IPS-20b (cell line): Measurements from ENCODE around the gene CC2D1A.

Experiments
- H3K27ac ChIP-seq: one replicate; pipeline ENCODE4 v1.5.1; 2013; ENCODE audit warnings: low read length
- H3K27me3 ChIP-seq: 2 replicates; pipeline ENCODE4 v1.6.1; 2013; ENCODE audit warnings: mild to moderate bottlenecking, low read length, inconsistent platforms; ENCODE audit not compliant: insufficient read depth
- H3K36me3 ChIP-seq: 2 replicates; pipeline ENCODE4 v1.6.1; 2013; ENCODE audit warnings: low read depth, mild to moderate bottlenecking, inconsistent platforms, low read length, moderate library complexity; ENCODE audit not compliant: insufficient read depth
- H3K4me1 ChIP-seq: 2 replicates; pipeline ENCODE4 v1.6.1; 2013; ENCODE audit warnings: mild to moderate bottlenecking, control low read depth, inconsistent platforms, low read length, moderate library complexity; ENCODE audit not compliant: insufficient read depth
- H3K4me3 ChIP-seq: 2 replicates; pipeline ENCODE4 v1.5.1; 2013; ENCODE audit warnings: mild to moderate bottlenecking, low read length, inconsistent platforms
- H3K9ac ChIP-seq: 2 replicates; pipeline ENCODE4 v1.6.1; 2013; ENCODE audit warnings: low read depth, mild to moderate bottlenecking, inconsistent platforms, low read length, moderate library complexity
- H3K9me3 ChIP-seq: 2 replicates; pipeline ENCODE4 v1.6.1; 2013; ENCODE audit warnings: mild to moderate bottlenecking, low read depth, low read length, inconsistent platforms; ENCODE audit not compliant: insufficient read depth

The CC2D1A gene

GRCh38 chr19:13881251-13881691 lies 24.7 kb upstream of the CC2D1A start:
- Histone ChIP-seq H3K9ac (peak overlapping the region; percentile 61; the same call in 1 of the 2 replicates), H3K27ac (peak overlapping the region; percentile 48), H3K27me3 (peaks cover 21% of the 10 kb centered on the region), H3K36me3 (no peaks in the 10 kb centered on the region), H3K4me1 (peaks cover 20% of the 10 kb centered on the region), H3K9me3 (no peaks in the 10 kb centered on the region), H3K4me3 (peak overlapping the region; percentile 61; the same call in 1 of the 2 replicates)

- Histone ChIP-seq H3K4me1 (peaks cover 20% of the 10 kb centered on the region), H3K9ac (peak overlapping the region; percentile 61; the same call in 1 of the 2 replicates), H3K4me3 (no peak overlapping the region), H3K27ac (peak overlapping the region; percentile 48), H3K9me3 (no peaks in the 10 kb centered on the region), H3K27me3 (peaks cover 15% of the 10 kb centered on the region), H3K36me3 (no peaks in the 10 kb centered on the region)
These were observed 24.1 kb upstream of the CC2D1A start for GRCh38 chr19:13881692-13882418.

GRCh38 chr19:13882419-13882795 lies 23.6 kb upstream of the CC2D1A start:
- Histone ChIP-seq H3K27ac (no peak overlapping the region), H3K4me3 (no peak overlapping the region), H3K27me3 (peaks cover 10% of the 10 kb centered on the region)

GRCh38 chr19:13882836-13883235 lies 23.2 kb upstream of the CC2D1A start:
- Histone ChIP-seq H3K27me3 (peaks cover 7% of the 10 kb centered on the region), H3K4me3 (no peak overlapping the region), H3K9me3 (no peaks in the 10 kb centered on the region), H3K27ac (no peak overlapping the region), H3K36me3 (no peaks in the 10 kb centered on the region), H3K4me1 (peaks cover 20% of the 10 kb centered on the region), H3K9ac (no peak overlapping the region)

More at GRCh38 chr19:13882419-13882795, 23.6 kb upstream of the CC2D1A start:
- Histone ChIP-seq H3K36me3 (no peaks in the 10 kb centered on the region), H3K9me3 (no peaks in the 10 kb centered on the region), H3K4me1 (peaks cover 20% of the 10 kb centered on the region), H3K9ac (peak overlapping the region; percentile 61; the same call in 1 of the 2 replicates)

- Histone ChIP-seq H3K9ac (no peak overlapping the region), H3K9me3 (no peaks in the 10 kb centered on the region), H3K27me3 (peaks cover 7% of the 10 kb centered on the region), H3K4me1 (peaks cover 20% of the 10 kb centered on the region), H3K4me3 (no peak overlapping the region), H3K36me3 (no peaks in the 10 kb centered on the region), H3K27ac (no peak overlapping the region)
These were observed 22.4 kb upstream of the CC2D1A start for GRCh38 chr19:13883516-13884064.

GRCh38 chr19:13884726-13885591 lies 21.0 kb upstream of the CC2D1A start:
- Histone ChIP-seq H3K36me3 (no peaks in the 10 kb centered on the region), H3K4me1 (peaks cover 20% of the 10 kb centered on the region), H3K4me3 (no peak overlapping the region), H3K27me3 (no peaks in the 10 kb centered on the region; the same call in 1 of the 2 replicates), H3K27ac (no peak overlapping the region), H3K9ac (no peak overlapping the region), H3K9me3 (no peaks in the 10 kb centered on the region)

GRCh38 chr19:13885826-13886365 lies 20.1 kb upstream of the CC2D1A start:
- Histone ChIP-seq H3K27ac (no peak overlapping the region), H3K4me1 (peaks cover 13% of the 10 kb centered on the region), H3K27me3 (no peaks in the 10 kb centered on the region; the same call in 1 of the 2 replicates), H3K36me3 (no peaks in the 10 kb centered on the region), H3K9ac (no peak overlapping the region), H3K9me3 (no peaks in the 10 kb centered on the region), H3K4me3 (no peak overlapping the region)

GRCh38 chr19:13887018-13887436 lies 19.0 kb upstream of the CC2D1A start:
- H3K9ac ChIP-seq: no peak overlapping the region
- H3K27me3 ChIP-seq: no peaks in the 10 kb centered on the region; the same call in 1 of the 2 replicates
- peaks cover 2% of the 10 kb centered on the region; the same call in 1 of the 2 replicates for H3K4me1 ChIP-seq
- H3K27ac ChIP-seq: no peak overlapping the region
- no peak overlapping the region for H3K4me3 ChIP-seq
- no peaks in the 10 kb centered on the region for H3K9me3 ChIP-seq
- H3K36me3 ChIP-seq: no peaks in the 10 kb centered on the region

- no peaks in the 10 kb centered on the region for H3K4me1 ChIP-seq
- H3K4me3 ChIP-seq: no peak overlapping the region
- no peaks in the 10 kb centered on the region; the same call in 1 of the 2 replicates for H3K27me3 ChIP-seq
- H3K27ac ChIP-seq: no peak overlapping the region
- no peaks in the 10 kb centered on the region for H3K9me3 ChIP-seq
- H3K9ac ChIP-seq: no peak overlapping the region
- H3K36me3 ChIP-seq: no peaks in the 10 kb centered on the region
These were observed 18.5 kb upstream of the CC2D1A start for GRCh38 chr19:13887517-13887916.

- no peak overlapping the region for H3K27ac ChIP-seq
- no peaks in the 10 kb centered on the region for H3K27me3 ChIP-seq
- H3K4me3 ChIP-seq: no peak overlapping the region
- H3K36me3 ChIP-seq: no peaks in the 10 kb centered on the region
- no peaks in the 10 kb centered on the region for H3K4me1 ChIP-seq
- H3K9ac ChIP-seq: no peak overlapping the region
- H3K9me3 ChIP-seq: no peaks in the 10 kb centered on the region
These were observed 17.7 kb upstream of the CC2D1A start for GRCh38 chr19:13888281-13888680.

- no peaks in the 10 kb centered on the region for H3K36me3 ChIP-seq
- no peak overlapping the region for H3K4me3 ChIP-seq
- H3K27me3 ChIP-seq: no peaks in the 10 kb centered on the region
- no peaks in the 10 kb centered on the region for H3K4me1 ChIP-seq
- no peaks in the 10 kb centered on the region for H3K9me3 ChIP-seq
- no peak overlapping the region for H3K9ac ChIP-seq
- no peak overlapping the region for H3K27ac ChIP-seq
These were observed 15.9 kb upstream of the CC2D1A start for GRCh38 chr19:13890136-13890535.
